Glomerular endothelial cell (primary cell): ENCODE data around the gene SLC6A18. TPM values are rescaled to one million over a fixed set of nuclear protein-coding genes. Genes with fewer than 3 reads are reported as not detected.
"Not testable (repeated sequence)": the region's sequence is repeated elsewhere in the genome, so short reads cannot be mapped to it uniquely, and the experiment has no call there.

Experiments
- DNase-seq: peaks from one replicate; pipeline ENCODE4 v3.0.0-alpha.2; 2011; ENCODE audit warnings: low read depth, low spot score; ENCODE audit errors: extremely low read depth
- total RNA-seq: library from RNA; depleted of rRNA; stranded (reverse); fragments of >200 nt; gene quantifications from 2 replicates; pipeline ENCODE4 v1.2.3, GENCODE V29; 2015

SLC6A18 gene
- total RNA-seq, 1 donor from 2014 or later: not detected

GRCh38 chr5:1284336-1284970 is 59.3 kb downstream of the SLC6A18 start:
- DNase-seq: not testable (repeated sequence)

- DNase-seq: no peak
These were observed 60.0 kb downstream of the SLC6A18 start for GRCh38 chr5:1285141-1285540.

- no peak for DNase-seq
These were observed 60.7 kb downstream of the SLC6A18 start for GRCh38 chr5:1285883-1286291.

- DNase-seq: no peak
These were observed 63.5 kb downstream of the SLC6A18 start for GRCh38 chr5:1288439-1289335.

GRCh38 chr5:1289559-1289958 is 64.4 kb downstream of the SLC6A18 start:
- DNase-seq: not testable (repeated sequence)

DNA sequence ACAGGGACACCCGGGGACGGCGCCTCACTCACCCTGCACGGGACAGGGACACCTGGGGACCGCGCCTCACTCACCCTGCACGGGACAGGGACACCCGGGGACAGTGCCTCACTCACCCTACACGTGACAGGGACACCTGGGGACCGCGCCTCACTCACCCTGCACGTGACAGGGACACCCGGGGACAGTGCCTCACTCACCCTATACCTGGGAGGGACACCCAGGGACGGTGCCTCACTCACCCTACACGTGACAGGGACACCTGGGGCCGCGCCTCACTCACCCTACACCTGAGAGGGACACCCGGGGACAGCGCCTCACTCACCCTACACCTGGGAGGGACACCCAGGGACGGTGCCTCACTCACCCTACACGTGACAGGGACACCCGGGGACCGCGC is 65.8 kb downstream of the SLC6A18 start:
- DNase-seq: not testable (repeated sequence)

DNA sequence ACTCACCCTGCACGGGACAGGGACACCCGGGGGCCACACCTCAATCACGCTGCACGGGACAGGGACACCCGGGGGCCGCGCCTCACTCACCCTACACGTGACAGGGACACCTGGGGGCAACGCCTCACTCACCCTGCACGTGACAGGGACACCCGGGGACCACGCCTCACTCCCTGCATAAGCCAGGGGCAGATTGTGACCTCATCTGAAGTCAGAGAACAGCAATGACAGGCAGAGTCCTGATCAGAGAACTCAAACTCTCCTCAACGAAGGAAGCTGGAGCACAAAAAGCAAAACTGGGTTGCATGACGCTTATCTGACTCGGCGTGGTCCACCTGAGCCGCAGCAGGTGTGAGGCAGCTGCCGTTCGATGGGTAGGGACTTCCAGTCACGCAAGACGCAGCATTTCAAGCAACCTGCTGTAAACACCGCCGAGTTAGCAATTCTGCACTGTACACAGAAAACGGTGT is 66.5 kb downstream of the SLC6A18 start:
- DNase-seq: no peak

GRCh38 chr5:1292139-1292538 is 67.0 kb downstream of the SLC6A18 start:
- DNase-seq: no peak

DNA sequence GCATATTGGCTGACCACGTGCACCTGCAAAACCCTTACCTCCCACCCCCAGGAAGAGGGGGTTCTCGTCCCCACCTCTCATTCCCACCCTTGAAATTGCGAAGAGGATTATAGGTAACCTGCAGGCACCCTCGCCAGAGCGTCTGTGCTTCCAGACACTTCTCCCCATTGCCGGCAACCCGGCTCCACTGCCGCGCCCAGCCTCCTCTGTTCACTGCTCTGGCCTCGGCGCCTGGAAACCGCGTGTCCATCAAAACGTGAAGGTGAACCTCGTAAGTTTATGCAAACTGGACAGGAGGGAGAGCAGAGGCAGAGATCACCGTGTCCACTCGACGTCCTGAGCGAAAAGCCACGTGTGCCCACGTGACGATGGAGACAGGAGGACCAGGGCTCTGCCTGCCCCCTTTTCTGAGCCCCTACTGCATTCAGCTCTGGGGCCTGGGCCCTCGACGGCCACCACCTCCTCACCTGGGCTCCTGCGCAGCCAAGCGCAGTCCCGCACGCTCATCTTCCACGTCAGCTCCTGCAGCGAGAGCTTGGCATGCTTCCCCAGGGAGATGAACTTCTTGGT is 67.8 kb downstream of the SLC6A18 start:
- no peak for DNase-seq

DNA sequence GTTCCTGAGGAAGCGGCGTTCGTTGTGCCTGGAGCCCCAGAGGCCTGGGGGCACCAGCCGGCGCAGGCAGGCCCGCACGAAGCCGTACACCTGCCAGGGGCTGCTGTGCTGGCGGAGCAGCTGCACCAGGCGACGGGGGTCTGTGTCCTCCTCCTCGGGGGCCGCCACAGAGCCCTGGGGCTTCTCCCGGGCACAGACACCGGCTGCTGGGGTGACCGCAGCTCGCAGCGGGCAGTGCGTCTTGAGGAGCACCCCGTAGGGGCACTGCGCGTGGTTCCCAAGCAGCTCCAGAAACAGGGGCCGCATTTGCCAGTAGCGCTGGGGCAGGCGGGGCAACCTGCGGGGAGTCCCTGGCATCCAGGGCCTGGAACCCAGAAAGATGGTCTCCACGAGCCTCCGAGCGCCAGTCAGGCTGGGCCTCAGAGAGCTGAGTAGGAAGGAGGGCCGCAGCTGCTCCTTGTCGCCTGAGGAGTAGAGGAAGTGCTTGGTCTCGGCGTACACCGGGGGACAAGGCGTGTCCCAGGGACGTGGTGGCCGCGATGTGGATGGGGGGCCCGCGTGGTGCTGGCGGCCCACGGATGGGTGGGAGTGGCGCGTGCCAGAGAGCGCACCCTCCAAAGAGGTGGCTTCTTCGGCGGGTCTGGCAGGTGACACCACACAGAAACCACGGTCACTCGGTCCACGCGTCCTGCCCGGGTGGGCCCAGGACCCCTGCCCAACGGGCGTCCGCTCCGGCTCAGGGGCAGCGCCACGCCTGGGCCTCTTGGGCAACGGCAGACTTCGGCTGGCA is 68.4 kb downstream of the SLC6A18 start:
- no peak for DNase-seq

- no peak for DNase-seq
These were observed 69.1 kb downstream of the SLC6A18 start for GRCh38 chr5:1294206-1294834.

DNA sequence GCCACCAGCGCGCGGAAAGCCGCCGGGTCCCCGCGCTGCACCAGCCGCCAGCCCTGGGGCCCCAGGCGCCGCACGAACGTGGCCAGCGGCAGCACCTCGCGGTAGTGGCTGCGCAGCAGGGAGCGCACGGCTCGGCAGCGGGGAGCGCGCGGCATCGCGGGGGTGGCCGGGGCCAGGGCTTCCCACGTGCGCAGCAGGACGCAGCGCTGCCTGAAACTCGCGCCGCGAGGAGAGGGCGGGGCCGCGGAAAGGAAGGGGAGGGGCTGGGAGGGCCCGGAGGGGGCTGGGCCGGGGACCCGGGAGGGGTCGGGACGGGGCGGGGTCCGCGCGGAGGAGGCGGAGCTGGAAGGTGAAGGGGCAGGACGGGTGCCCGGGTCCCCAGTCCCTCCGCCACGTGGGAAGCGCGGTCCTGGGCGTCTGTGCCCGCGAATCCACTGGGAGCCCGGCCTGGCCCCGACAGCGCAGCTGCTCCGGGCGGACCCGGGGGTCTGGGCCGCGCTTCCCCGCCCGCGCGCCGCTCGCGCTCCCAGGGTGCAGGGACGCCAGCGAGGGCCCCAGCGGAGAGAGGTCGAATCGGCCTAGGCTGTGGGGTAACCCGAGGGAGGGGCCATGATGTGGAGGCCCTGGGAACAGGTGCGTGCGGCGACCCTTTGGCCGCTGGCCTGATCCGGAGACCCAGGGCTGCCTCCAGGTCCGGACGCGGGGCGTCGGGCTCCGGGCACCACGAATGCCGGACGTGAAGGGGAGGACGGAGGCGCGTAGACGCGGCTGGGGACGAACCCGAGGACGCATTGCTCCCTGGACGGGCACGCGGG is 69.9 kb downstream of the SLC6A18 start, which contains the start of gene TERT:
Gene TERT, minus strand, starts transcription at position 234 of the 815 bp plus-strand sequence. Its CDS starts 79 bp downstream, at position 155.
- DNase-seq: no peak

DNA sequence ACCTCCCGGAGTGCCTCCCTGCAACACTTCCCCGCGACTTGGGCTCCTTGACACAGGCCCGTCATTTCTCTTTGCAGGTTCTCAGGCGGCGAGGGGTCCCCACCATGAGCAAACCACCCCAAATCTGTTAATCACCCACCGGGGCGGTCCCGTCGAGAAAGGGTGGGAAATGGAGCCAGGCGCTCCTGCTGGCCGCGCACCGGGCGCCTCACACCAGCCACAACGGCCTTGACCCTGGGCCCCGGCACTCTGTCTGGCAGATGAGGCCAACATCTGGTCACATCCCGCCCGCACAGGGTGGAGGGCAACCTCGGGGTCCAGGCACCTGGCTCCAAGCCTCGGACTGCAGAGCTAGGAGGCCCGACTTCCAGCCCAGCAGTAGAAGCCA is 70.5 kb downstream of the SLC6A18 start:
- no peak for DNase-seq

Other genes with a start within 250 kb of the SLC6A18 start
- 2.2 TPM in 1 of 2 replicates, not detected in the other for gene NKD2, start 216.6 kb upstream of the SLC6A18 start, total RNA-seq
- 30.4 and 49.8 TPM in 2 replicates for gene SLC12A7, start 113.3 kb upstream of the SLC6A18 start, total RNA-seq
- gene SLC6A19, start 23.8 kb upstream of the SLC6A18 start, total RNA-seq: not detected in 2 replicates
- not detected in 2 replicates for gene TERT, start 69.7 kb downstream of the SLC6A18 start, total RNA-seq
- gene CLPTM1L, start 119.7 kb downstream of the SLC6A18 start, total RNA-seq: 137 and 173 TPM in 2 replicates
- not detected in 2 replicates for gene SLC6A3, start 220.1 kb downstream of the SLC6A18 start, total RNA-seq